HG03432 (cell line): ENCODE data around the gene PALLD.

Source experiments
- ATAC-seq: cut with Tn5 transposase; IDR thresholded peaks from one replicate; pipeline ENCODE4 v1.9.1; 2021; ENCODE audit warnings: mild to moderate bottlenecking, moderate library complexity; ENCODE audit not compliant: unreplicated experiment

The PALLD gene

GRCh38 chr4:168857546-168858314 is 360.9 kb downstream of the PALLD start:
- no peak for ATAC-seq

GRCh38 chr4:168859100-168859499 is 362.2 kb downstream of the PALLD start:
- no peak for ATAC-seq

- peak; percentile 97 for ATAC-seq
Measured at GRCh38 chr4:168859888-168860694, 363.2 kb downstream of the PALLD start.

- ATAC-seq, result no peak
Measured at GRCh38 chr4:168860827-168861226, 364.0 kb downstream of the PALLD start.

GRCh38 chr4:168863719-168864647 is 367.1 kb downstream of the PALLD start:
- no peak for ATAC-seq

- no peak for ATAC-seq
Measured at GRCh38 chr4:168864821-168865541, 368.1 kb downstream of the PALLD start.

GRCh38 chr4:168865854-168866253 is 369.0 kb downstream of the PALLD start:
- no peak for ATAC-seq

GRCh38 chr4:168866635-168867034 is 369.8 kb downstream of the PALLD start:
- ATAC-seq, result no peak

GRCh38 chr4:168867128-168867527 is 370.3 kb downstream of the PALLD start:
- no peak for ATAC-seq

GRCh38 chr4:168868044-168868781 is 371.4 kb downstream of the PALLD start:
- no peak for ATAC-seq

- no peak for ATAC-seq
Measured at GRCh38 chr4:168868802-168869201, 371.9 kb downstream of the PALLD start.

- no peak for ATAC-seq
Measured at GRCh38 chr4:168870004-168870403, 373.2 kb downstream of the PALLD start.

- ATAC-seq, result no peak
Measured at GRCh38 chr4:168871632-168872031, 374.8 kb downstream of the PALLD start.

GRCh38 chr4:168874083-168874482 is 377.2 kb downstream of the PALLD start:
- no peak for ATAC-seq

- no peak for ATAC-seq
Measured at GRCh38 chr4:168876106-168876505, 379.3 kb downstream of the PALLD start.

- peak; percentile 49 for ATAC-seq
Measured at GRCh38 chr4:168877511-168878491, 380.9 kb downstream of the PALLD start.

- no peak for ATAC-seq
Measured at GRCh38 chr4:168878623-168879022, 381.8 kb downstream of the PALLD start.

- ATAC-seq, result no peak
Measured at GRCh38 chr4:168879188-168879587, 382.3 kb downstream of the PALLD start.
